Upper lobe of left lung (tissue), 4 donors: ENCODE measurements around the gene AKT1S1.

Source experiments
- POLR2A ChIP-seq, 4 donors: fragments of 450-650 bp; IDR thresholded peaks; one replicate each; pipeline ENCODE4 v1.5.1; 2016 to 2017; ENCODE audit warnings: antibody characterized with exemption in 4 of 4, mild to moderate bottlenecking in 2 of 4
- POLR2AphosphoS5 ChIP-seq, 2 donors: sonication (generic); formaldehyde crosslinking; IDR thresholded peaks; one replicate each; pipeline ENCODE4 v1.5.1; 2017; ENCODE audit warnings: antibody characterized with exemption in 2 of 2
- TF ChIP-seq, protein P1 (sequence below), 6 experiments: fragments of 450-650 bp in 4 of 6; fragments of 200-600 bp in 2 of 6; sonication (generic) in 2 of 6; IDR thresholded peaks; one replicate each; pipeline ENCODE4 v1.5.1; 2016 to 2019; ENCODE audit warnings: antibody characterized with exemption in 6 of 6

DNA sequence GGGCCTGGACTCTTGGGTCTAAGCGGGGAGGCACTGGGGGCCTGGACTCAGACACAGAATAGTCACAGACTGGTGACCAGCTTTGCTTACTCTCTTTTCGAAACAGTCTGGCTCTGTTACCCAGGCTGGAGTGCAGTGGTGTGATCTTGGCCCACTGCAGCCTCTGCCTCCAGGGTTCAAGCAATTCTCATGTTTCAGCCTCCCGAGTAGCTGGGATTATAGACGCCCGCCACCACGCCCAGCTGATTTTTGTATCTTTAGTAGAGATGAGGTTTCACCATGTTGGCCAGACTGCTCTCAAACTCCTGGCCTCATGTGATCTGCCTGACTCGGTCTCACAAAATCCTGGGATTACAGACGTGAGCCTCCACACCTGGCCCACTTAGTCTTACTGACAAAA is 48.0 kb downstream of the AKT1S1 start:
- TF ChIP-seq, protein P1, sequence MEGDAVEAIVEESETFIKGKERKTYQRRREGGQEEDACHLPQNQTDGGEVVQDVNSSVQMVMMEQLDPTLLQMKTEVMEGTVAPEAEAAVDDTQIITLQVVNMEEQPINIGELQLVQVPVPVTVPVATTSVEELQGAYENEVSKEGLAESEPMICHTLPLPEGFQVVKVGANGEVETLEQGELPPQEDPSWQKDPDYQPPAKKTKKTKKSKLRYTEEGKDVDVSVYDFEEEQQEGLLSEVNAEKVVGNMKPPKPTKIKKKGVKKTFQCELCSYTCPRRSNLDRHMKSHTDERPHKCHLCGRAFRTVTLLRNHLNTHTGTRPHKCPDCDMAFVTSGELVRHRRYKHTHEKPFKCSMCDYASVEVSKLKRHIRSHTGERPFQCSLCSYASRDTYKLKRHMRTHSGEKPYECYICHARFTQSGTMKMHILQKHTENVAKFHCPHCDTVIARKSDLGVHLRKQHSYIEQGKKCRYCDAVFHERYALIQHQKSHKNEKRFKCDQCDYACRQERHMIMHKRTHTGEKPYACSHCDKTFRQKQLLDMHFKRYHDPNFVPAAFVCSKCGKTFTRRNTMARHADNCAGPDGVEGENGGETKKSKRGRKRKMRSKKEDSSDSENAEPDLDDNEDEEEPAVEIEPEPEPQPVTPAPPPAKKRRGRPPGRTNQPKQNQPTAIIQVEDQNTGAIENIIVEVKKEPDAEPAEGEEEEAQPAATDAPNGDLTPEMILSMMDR (IDR thresholded peaks at IDR 0.05) = no peak
- no peak for TF ChIP-seq POLR2A (IDR thresholded peaks at IDR 0.05)
- no peak for TF ChIP-seq POLR2AphosphoS5 (IDR thresholded peaks at IDR 0.05)
